HUES6 (cell line): Measurements from ENCODE around the gene SLC2A3.

Experiments used
- H3K27ac ChIP-seq: 2 replicates; pipeline ENCODE4 v1.7.0; 2013; ENCODE audit warnings: low read depth, mild to moderate bottlenecking, low read length, inconsistent platforms
- H3K27me3 ChIP-seq: 2 replicates; pipeline ENCODE4 v1.6.1; 2013; ENCODE audit warnings: low read length; ENCODE audit not compliant: control insufficient read depth, insufficient read depth
- H3K36me3 ChIP-seq: 2 replicates; pipeline ENCODE4 v1.6.1; 2013; ENCODE audit warnings: low read length; ENCODE audit not compliant: control insufficient read depth, insufficient read depth
- H3K4me1 ChIP-seq: 2 replicates; pipeline ENCODE4 v1.6.1; 2013; ENCODE audit warnings: low read length; ENCODE audit not compliant: control insufficient read depth, insufficient read depth
- H3K4me3 ChIP-seq: 2 replicates; pipeline ENCODE4 v1.5.1; 2013; ENCODE audit warnings: low read depth, low read length
- H3K9ac ChIP-seq: one replicate; pipeline ENCODE4 v1.6.1; 2013; ENCODE audit warnings: mild to moderate bottlenecking, low read length
- H3K9me3 ChIP-seq: 2 replicates; pipeline ENCODE4 v1.6.1; 2013; ENCODE audit warnings: low read depth, low read length; ENCODE audit not compliant: control insufficient read depth, insufficient read depth

Gene SLC2A3

GRCh38 chr12:7879246-7879645 is 56.7 kb downstream of the SLC2A3 start:
- Histone ChIP-seq H3K9me3 (no peaks in the 10 kb centered on the region), H3K4me1 (peaks cover 2% of the 10 kb centered on the region), H3K27me3 (no peaks in the 10 kb centered on the region), H3K36me3 (no peaks in the 10 kb centered on the region), H3K4me3 (no peak overlapping the region), H3K9ac (no peak overlapping the region), H3K27ac (no peak overlapping the region)

DNA sequence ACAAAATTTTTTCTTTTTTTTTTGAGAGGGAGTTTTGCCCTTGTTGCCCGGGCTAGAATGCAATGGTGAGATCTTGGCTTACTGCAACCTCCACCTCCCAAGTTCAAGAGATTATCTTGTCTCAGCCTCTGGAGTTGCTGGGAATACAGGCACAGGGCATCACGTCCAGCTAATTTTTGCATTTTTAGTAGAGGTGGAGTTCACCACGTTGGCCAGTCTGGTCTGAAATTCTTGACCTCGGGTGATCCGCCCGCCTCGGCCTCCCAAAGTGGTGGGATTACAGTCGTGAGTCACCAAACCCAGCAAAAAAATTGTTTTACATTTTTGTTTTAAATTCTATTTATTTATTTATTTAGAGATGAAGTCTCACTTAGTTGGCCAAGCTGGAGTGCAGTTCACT is 58.6 kb downstream of the SLC2A3 start:
- Histone ChIP-seq H3K27me3 (no peaks in the 10 kb centered on the region), H3K36me3 (no peaks in the 10 kb centered on the region), H3K9ac (no peak overlapping the region), H3K27ac (no peak overlapping the region), H3K4me3 (no peak overlapping the region), H3K4me1 (peaks cover 2% of the 10 kb centered on the region; the same call in 1 of the 2 replicates), H3K9me3 (no peaks in the 10 kb centered on the region)

- Histone ChIP-seq H3K27ac (no peak within 1 kb of the TSS), H3K27me3 (no peaks in the 10 kb centered on the region)
Observed at GRCh38 chr12:7872566-7873319, 63.2 kb downstream of the SLC2A3 start, which contains the start of gene SLC2A14. TSS of gene SLC2A14 (minus strand) at chr12:7872915. CDS start at chr12:7869880, 3,035 bp downstream.

DNA sequence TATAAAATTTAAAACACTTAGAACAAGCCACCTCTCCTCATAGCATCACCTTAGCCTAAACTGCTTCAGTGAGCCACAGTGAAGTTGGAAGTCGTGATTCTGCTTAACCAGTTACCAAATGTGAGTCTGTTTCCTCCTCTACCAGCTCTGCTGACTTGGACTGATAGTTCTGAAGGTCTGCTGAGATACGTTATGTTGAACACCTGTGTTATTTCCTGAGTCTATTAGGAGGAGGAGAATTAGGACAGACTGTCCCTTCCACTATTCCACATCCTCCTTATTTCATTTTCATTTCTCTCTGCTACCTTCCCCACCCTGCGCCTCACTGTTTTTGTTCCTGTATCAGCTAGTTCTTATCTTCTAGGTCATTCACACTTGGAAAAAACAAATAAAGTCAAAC is 65.7 kb downstream of the SLC2A3 start:
- H3K4me1 ChIP-seq: no peaks in the 10 kb centered on the region
- H3K27ac ChIP-seq: no peak overlapping the region
- H3K4me3 ChIP-seq: no peak overlapping the region
- no peaks in the 10 kb centered on the region for H3K36me3 ChIP-seq
- no peak overlapping the region for H3K9ac ChIP-seq
- no peaks in the 10 kb centered on the region for H3K27me3 ChIP-seq
- no peaks in the 10 kb centered on the region for H3K9me3 ChIP-seq

More at GRCh38 chr12:7872566-7873319, 63.2 kb downstream of the SLC2A3 start, which contains the start of gene SLC2A14:
- Histone ChIP-seq H3K36me3 (no peaks in the 10 kb centered on the region), H3K9ac (no peak within 1 kb of the TSS), H3K9me3 (no peaks in the 10 kb centered on the region), H3K4me1 (no peaks in the 10 kb centered on the region), H3K4me3 (peak within 1 kb of the TSS; percentile 50; the same call in 1 of the 2 replicates)
